ENCODE measurements around the gene SEC61G.

Gene SEC61G

DNA sequence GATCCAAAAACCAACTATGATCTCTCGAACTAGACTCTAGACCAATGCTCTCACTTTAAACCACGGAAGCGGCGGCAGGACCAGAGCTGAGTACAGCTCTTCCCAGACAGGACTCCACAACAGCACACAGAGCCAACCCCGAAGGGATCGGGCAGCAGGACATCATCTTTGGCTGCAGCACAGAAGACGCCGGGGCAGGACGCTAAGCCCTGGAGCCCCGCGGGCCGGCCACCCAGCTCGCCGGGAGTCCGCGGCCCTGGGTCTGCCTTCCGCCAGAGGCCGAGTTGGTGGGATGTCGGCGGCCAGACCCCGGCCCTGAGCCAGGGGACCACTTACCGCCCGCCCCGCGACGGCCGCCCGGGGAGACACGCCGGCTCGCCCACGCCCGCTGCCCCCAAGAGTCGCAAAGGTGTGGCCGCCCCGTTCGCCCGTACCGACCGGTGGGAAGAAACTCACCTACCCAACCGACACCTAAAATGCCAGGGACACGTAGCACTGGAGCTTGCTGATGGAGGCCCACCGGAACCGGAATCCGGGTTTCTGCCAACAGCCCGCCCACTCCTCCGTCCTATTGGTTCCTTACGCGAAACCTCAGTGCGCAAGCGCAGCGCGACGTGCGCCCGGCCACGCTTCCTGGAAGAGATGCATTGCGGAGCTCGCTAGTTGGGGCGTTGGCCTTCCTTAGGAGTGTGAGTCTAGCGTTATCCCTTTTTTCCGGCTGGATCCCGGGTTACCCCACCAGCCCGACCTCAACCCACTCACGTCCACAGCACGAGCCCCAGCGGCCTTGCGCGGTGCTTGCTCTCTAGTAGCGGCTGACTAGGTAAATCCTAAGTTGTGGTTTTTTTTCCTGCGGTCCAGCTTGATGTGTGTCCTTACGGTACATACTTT lies at the start of gene SEC61G:
Gene SEC61G, minus strand, starts transcription at position 510 of the 891 bp plus-strand sequence. CDS start 1,623 bp downstream, outside the sequence.
- peak; percentile 97 for DNase-seq

DNA sequence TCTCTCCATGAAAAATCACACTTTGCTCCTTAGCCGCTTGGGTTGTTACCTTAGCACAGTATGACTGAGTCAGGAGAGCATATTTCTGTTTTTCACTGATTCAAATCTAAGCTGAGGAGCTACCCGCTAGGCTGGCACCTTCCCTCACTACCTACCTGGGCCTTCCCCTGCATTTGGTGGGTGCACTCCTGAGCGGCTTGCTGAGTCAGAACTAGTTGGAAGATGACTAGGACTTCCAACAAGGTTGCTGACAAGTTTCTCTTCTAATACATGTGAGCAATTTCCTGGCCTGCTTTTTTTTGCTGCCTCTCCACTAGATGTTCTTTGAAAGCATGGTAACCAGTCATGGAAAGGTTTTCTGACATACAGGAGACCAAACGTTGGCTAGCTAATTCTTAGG lies 43.8 kb upstream of the SEC61G start:
- DNase-seq = no peak

DNA sequence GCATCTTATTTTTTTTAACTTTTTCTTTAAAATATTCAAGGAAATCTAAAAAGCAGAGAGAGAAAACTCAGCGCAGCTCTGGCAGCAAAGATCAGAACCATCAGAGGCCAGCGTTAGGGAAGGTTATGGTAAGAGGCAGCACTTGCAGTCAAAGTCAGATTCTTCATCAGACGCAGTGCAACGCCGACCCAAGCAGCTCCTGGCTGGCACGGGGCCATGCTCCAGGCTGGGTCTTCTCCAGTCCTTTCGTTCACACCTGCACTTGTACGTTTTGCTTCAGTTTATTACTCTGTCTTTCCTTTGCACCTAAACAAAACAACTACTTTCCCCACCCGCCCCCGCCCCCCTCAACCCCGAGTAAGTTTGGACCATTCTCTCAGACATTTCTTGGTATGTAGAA lies 43.1 kb upstream of the SEC61G start:
- no peak for DNase-seq

DNA sequence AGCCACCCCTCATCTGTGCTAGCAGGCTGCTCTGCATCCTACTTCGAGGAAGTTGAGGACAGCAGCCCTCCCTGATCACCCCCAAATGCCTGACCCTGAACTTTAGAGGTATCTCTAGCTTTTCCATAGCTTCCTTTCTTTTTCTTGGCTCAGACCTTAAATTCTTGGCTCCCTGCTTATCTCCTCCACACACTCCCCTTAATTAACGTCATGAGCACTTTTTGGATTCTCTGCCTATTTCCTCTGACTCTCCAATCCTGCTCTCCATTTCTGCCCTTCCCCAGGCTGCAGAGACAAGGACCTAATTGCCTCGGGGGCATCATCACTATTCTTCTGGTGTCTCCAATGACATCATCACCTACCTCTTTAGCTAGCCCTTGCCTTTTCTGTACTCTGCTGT lies 40.8 kb upstream of the SEC61G start:
- DNase-seq = no peak

DNA sequence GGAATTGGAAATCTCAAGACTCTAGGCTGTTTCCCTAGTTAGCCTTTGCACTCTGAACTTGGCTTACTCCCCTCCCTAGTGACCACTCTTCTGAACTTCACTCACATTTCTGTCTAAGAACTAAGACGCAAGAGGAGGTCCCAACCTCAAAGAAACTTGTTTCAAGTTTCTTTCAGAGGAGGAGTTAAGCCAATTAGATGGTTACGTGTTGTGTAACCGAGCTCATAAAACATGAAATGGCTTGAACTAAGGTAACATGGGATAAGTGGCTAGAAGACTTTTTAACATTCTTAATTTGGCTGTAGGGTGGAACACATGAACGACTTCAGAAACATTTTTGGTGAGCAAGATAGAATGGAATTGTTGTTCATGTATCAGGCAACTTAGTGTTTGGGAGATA lies 39.5 kb upstream of the SEC61G start:
- no peak for DNase-seq

DNA sequence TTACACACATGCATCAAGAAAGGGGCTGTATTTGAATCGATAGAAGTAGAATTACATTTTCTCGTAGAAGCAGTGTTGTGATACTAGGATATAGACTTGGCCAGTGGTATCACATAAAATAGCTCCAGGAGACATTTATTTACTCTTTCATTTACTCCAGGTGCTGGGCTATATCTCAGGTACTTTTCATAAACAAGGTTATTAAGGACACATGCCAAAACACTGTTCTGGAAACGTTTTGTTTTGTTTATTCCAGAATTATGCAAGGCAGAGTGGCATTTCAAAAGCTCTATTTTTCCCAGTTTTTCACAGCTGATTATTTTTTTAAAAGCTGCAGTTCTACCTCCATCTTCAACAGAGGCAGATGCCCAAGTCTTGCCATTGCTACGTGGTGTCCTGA lies 37.8 kb upstream of the SEC61G start:
- no peak for DNase-seq

DNA sequence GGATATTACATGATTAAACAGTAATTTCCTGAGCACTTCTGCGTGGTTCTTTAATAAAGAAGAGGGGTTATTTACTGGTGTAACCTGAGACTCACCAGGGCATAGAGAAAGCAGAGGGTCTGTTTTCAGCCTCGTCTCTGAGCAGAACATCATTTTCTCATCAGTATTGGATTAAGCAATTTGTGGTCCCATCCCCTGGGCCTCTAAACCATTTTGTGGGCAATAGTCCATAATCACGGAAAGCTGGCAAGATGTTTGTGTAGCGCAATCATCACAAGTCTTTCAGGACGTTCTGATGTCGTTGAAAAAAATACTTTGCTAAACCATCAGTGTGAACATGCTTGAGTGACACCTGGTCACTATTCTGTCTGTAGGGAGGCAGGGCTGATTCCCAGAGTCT lies 37.1 kb upstream of the SEC61G start:
- no peak for DNase-seq

DNA sequence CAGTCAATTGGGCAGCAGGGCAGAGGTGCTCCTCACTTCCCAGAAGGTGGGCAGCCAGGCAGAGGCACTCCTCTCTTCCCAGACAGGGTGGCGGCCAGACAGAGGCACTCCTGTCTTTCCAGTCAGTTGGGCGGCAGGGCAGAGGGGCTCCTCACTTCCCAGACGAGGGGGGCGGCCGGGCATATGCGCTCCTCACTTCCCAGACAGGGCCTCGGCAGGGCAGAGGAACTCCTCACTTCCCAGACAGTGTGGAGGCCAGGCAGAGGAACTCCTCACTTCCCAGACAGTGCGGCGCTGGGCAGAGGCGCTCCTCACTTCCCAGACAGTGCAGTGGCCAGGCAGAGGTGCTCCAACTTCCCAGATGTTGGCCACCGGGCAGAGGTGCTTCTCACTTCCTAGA lies 33.4 kb upstream of the SEC61G start:
- no peak for DNase-seq

DNA sequence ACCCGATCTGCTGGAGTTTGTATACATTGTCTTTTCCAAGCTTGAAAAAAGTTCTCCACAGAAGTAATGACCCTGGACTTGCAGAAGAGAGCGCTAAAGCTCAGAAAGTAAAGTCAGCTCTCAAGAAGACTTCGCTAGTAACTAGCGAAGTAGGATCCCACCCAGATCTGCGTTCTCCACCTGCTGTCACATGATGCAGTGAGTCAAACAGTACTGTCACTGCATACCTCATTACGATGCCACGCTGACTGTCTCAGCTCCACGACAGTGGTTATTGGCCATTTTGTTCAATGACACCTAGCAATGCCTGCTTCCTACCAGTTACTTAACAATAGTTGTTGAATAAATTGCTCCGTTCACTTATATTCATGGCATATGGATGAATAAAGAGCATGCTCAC lies 29.7 kb upstream of the SEC61G start:
- DNase-seq = peak; percentile 81

DNA sequence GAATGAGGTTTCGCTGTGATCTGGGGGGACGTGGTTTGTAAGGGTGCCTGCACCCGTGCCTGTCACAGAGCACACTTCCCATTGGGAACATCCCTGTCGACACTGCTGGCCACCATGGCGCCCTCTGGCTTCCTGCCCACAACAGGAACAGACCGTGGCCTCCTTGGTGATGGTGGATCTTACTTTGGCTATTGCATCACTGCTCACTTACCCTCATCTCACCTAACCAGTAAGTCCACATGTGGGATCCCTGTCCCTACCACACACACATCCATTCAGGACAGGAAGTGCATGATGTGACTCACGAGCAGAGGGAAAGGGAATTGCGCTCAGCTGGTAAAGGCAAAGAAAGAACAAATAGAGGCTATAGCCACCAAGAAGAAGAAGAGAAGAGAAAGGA lies 26.2 kb upstream of the SEC61G start:
- DNase-seq = no peak

DNA sequence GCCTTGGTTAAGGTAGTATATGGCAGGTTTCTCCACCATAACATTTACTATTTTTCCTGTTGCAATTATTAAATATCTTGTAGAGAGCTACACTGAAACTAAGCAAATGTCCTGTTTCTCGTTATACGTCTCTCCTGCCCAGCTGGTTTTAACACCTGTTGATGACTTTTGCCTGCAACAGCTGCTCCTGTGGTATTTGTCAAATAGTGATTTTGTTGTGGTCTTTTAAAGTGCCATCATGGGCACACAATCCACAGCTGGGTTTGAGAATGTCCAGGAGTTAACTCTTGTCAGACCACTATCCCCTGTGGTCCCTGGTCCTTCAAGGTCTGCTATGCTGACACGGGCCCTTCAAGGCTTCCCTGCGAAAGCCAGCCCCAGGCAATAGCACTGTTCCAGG lies 24.9 kb upstream of the SEC61G start:
- DNase-seq = no peak

DNA sequence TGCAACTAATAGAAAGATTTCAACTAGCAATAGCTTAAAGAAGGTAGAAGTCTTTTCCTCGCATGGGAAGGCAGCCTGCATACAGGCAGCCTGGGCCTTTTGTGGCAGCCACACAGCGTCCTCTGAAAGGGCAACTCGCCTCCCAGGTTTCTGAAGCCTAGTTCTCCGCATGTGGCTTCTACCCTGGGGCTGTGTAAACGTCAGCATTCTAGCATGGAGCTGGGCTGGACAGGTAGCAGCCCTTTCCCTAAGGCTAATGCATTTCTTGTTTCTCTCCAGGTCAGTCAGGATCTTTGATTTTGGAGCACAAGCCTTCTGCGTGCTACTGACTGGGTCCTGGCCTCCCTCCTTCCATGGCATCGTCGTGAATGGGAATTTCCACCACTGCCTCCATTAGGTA lies 23.8 kb upstream of the SEC61G start:
- DNase-seq = no peak

DNA sequence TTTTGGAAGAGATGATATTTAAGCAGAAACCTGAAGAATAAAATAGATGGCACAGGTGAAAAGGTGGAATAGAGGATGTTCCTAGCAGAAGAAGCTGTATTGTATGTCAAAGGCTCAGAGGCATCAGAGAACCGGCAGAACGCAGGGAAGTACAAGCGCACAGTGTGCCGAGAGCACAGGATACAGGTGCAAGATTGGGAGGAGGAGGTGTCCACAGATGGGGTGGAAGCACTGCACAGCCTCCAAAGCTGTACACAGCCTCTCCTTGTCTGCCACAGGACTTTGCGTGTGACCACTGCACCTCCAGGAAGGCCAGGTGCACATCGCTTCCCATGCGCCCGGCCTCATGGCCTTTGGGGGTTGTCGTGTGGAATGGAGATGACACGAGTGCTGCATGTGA lies 23.3 kb upstream of the SEC61G start:
- DNase-seq = no peak

DNA sequence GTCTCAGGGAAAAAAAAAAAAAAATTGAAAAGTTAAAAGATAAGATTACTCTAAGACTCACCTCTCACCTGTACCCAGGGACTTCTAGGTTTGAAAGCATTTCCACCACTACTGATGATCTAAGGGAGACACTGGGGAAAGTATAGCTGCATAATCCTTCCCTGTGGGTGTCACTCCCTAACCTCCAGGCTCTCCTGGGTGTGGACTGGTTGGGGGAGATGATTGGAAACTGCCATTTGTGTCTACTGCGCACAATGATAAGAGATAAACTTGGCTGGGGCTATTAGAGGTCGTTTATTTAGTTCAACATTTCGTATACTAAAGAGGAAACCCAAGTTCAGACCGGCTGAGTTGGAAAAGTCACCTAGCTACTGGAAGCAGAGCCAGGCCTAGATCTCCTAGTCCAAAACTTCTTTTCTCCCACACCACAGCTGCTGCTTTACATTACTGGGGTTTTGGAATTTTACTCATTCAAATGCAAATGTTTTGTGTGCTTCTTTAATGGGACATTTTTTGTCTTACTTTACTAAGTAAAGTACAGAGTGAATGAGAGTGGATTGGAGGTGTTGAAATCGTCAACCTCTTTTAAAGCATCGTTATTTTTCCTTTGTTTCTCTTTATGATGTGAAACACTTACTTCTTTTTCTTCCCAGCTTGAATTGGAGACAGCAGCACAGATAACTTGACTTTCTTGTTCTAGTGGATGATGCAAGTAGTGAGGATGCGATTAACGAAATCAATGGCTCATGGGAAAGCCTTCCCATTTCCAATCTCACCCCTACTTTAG lies 22.3 kb upstream of the SEC61G start:
- DNase-seq = no peak

DNA sequence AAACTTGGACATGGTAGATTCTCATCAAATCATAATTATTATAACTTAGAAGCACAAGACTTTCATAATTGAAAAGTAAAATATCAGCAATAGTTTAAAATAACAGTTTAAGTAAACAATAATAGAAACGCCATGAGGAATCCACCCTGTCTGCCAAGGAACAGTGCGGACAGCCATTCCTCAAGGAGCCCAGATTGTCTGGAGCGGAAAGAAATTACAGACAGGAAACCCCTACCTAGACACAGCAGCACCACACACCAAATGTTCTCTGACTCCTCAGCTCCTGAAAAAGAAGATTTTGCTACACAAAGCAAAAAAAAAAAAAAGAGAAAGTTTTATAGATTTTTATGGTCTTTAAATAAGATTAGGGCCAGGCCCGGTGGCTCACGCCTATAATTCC lies 21.5 kb upstream of the SEC61G start:
- DNase-seq = no peak

DNA sequence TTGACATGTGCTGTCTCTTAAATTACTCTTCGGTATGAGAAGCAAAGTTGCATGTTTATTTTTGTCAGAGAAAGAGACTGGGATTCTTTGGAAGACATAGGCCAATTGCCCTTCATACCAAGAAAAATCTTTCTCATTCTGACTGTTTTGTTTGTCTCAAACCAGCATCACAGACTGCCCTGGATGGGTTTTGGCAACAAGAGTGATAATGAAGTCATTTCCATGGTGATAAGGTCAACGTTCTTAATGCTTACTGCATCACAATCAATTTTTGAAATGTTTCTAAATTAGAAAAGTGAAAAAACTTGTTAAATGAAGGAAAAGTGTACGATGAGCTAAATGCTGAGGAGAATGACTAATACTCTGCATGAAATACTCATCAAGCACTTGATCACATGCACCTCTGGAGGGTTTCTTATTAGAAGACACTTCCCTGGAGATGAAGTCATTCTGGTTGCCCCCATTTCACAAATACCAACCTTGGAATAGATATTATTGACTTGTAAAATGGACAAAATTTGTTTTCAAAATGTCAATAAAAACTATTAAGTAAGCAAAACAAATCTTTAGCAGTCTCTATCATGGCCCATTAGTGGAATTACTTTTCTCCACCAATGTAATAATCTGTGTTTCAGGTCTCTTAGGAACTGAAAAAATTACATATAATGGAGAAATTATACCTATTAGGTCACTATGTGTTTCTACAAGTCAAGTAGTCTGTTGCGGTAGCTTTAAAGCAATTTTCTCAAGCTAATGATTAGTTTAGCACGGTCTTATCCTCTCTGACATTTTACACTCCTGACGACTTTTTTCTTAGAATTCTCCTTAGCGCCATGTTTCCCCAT lies 19.9 kb upstream of the SEC61G start:
- no peak for DNase-seq

DNA sequence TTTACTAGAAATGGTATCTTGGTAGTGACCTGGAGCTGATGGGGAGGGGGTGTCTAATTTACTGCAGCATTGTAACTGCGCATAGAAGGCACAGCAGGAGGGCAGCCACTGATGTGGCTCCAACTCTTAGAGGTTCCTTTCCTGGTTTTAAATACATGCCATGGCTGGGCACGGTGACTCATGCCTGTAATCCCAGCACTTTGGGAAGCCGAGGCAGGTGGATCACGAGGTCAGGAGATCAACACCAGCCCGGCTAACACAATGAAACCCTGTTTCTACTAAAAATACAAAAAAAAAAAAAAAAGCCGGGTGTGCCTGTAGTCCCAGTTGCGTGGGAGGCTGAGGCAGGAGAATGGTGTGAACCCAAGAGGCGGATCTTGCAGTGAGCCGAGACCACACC lies 19.2 kb upstream of the SEC61G start:
- no peak for DNase-seq

DNA sequence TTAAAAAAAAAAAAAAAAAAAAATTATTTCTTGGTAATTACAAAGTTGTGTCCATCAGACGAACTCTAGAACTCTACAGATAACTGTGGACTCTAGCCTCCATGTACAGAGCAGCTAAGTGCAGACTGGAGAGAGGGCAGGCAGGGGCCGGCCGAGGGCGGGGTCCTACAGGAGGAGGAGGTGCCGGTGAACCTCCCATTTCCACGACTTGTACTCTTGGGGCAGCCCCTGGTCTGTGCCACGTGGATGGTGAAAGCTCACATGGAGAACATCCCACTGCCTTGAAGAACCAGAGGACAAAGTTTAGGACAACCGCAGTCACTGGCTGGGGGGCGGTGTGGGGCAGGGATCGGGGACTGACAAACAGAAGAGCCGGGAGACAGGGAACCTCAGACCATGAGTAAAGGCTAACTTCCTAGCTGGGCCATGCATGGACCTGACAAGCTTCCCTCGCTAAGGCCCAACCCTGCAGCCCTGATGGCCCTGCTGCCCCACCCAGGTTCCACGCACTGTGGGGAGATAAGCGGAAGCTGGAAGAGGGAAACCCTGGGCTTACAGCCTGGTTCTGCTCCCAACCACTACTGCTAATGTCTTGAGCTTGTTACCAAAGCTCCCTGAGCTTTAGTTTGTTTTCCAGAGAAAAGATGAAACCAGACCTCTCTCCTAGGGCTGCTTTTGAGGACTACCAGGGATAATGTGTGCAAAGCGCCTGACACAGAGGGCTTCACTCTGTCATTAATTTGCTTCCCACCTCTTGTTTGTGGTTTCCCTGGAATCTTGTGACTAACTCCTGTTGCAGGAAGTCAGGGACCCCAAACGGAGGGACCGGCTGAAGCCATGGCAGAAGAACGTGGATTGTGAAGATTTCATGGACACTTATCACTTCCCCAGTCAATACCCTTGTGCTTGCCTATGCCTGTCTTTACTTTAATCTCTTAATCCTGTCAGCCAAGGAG lies 16.1 kb upstream of the SEC61G start:
- DNase-seq = no peak

DNA sequence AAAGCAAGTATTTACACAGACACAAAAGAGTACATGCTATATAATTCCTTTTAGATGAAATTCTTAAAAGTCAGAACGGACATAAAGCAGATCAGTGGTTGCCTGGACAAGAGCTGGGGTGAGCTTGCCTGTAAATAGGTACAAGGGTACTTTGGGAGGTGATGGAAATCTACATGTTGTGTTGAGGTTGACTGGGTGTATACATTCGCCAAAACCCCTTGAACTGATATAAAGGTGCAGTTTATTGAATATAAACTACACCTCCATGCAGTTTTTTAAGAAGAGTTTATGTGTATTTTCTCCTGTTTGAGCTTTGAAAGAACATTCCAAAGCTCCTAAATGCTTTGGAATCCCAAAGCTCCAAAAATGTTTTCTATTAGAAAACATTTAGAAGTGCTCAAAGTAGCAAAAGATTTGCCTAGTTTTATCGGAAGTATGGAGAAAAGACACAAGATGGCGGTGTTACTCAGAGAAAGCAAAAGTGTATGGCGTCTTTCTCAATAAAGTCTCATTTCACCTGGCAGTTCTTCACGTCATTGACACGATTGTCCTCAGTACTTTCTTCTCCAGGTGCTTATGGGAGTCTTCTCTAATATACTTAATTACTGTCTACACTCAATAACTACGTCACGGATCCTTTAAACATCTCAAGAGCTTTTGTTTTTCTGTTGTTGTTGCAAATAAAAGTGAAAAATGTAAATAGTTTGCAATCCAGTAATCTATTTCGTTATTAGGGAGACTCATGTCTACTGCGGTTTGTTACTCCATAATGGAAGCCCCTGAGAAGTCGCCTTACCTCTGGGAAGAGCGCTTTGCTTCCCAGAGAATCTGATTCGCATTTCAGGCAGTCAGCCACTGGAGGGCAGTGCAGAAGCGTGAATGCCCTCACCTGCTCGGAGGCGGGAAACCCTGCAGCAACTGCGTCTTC lies 14.7 kb upstream of the SEC61G start:
- peak; percentile 93 for DNase-seq

DNA sequence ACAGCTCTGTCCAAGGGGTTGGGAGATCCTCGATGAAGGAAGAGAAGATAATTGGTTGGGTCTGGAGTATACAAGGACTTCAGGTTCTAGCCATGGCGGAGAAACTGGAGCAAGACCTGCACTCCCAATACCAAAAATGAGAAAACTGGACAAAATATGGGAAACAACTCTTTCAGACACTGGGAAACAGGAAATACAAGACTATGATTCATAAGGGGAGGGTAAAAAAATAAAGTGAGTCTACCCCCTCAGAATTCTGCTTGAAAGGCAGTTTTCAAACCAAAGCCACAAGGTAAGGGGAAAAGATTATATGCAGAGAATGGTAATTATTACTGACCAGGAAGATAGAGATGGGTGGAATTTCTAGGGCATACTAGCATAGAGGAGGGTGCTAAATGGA lies 10.2 kb upstream of the SEC61G start:
- DNase-seq = no peak

DNA sequence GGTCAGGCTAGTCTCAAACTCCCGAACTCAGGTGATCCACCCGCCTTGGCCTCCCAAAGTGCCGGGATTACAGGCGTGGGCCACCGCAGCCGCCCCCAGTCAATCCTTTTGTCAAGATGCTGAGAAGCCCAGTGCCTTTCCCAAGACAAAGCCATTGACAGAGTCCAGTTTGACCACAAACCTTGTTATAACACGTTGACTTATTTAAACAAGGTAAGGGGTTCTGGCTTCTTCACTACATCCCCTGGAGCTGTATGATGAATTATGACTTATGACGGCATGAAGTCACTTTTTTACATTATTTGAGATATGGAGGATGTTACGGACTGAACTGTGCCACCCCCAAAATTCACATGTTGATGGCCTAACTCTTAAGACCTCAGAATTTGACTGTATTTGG lies 5.8 kb upstream of the SEC61G start:
- no peak for DNase-seq

Measured in NCI-H1694 (cell line).